22Rv1 (cell line): ENCODE results near the gene F3.

Source experiments
- CTCF ChIP-seq: fragments of 450-650 bp; IDR thresholded peaks from 2 replicates; pipeline ENCODE4 v1.5.1; 2017; ENCODE audit warnings: mild to moderate bottlenecking
- ZFX ChIP-seq: fragments of 450-650 bp; IDR thresholded peaks from 2 replicates; pipeline ENCODE4 v1.6.1; 2017; ENCODE audit warnings: antibody characterized with exemption, borderline replicate concordance

- TF ChIP-seq CTCF (no peak), ZFX (no peak)
Observed at GRCh38 chr1:94560333-94560732, 18.8 kb upstream of the F3 start.
